Activated CD8-positive, alpha-beta T cell treated with anti-CD3 and anti-CD28 coated beads for 36 hours (primary cell): ENCODE data around the gene RNPS1. TPM values are rescaled to one million over a fixed set of nuclear protein-coding genes. Genes with fewer than 3 reads are reported as not detected.

ENCODE experiments used
- ATAC-seq: fragments of 200-7000 bp; cut with Tn5 transposase; one replicate; pipeline ENCODE4 v1.10.0; 2021; ENCODE audit warnings: mild to moderate bottlenecking, moderate library complexity
- CTCF ChIA-PET: fragments of 350-600 bp; sonication (Branson Sonifier 250); formaldehyde crosslinking; loops from one replicate; lab custom pipeline; 2021; ENCODE audit warnings: antibody characterized with exemption; lab: Charles Lee
- POLR2A ChIA-PET: fragments of 350-600 bp; sonication (Branson Sonifier 250); formaldehyde crosslinking; loops from one replicate; lab custom pipeline; 2021; ENCODE audit warnings: antibody characterized with exemption; lab: Charles Lee
- DNase-seq: peaks from one replicate; pipeline ENCODE4 v3.0.0-alpha.2; 2020
- H3K27ac Mint-ChIP-seq: one replicate; pipeline ENCODE4 v1.8.0; 2021; ENCODE audit warnings: mild to moderate bottlenecking, mixed read lengths
- H3K27me3 Mint-ChIP-seq: one replicate; pipeline ENCODE4 v1.8.0; 2021; ENCODE audit warnings: mixed read lengths
- H3K36me3 Mint-ChIP-seq: one replicate; pipeline ENCODE4 v1.8.0; 2021; ENCODE audit warnings: low read depth, mixed read lengths
- H3K4me1 Mint-ChIP-seq: one replicate; pipeline ENCODE4 v1.8.0; 2021; ENCODE audit warnings: low read depth, mixed read lengths
- H3K4me3 Mint-ChIP-seq: one replicate; pipeline ENCODE4 v1.8.0; 2021; ENCODE audit warnings: mild to moderate bottlenecking, moderate library complexity, mixed read lengths
- H3K9me3 Mint-ChIP-seq: one replicate; pipeline ENCODE4 v1.8.0; 2021; ENCODE audit warnings: mixed read lengths
- CTCF ChIP-seq: fragments of 200-600 bp; IDR thresholded peaks from one replicate; pipeline ENCODE4 v1.8.0; 2022; ENCODE audit warnings: antibody characterized with exemption, mild to moderate bottlenecking
- intact Hi-C: fragments of 100-400 bp; cut with micrococcal nuclease; formaldehyde crosslinking; loops from one replicate; pipeline ENCODE4 v1.10.0; 2022
- total RNA-seq, 2 experiments: library from RNA; stranded (reverse); gene quantifications; one replicate each; pipeline ENCODE4 v1.2.3, GENCODE V29; 2021

RNPS1 gene
- total RNA-seq, 2 experiments from 2014 or later = 334 to 358 TPM

DNA sequence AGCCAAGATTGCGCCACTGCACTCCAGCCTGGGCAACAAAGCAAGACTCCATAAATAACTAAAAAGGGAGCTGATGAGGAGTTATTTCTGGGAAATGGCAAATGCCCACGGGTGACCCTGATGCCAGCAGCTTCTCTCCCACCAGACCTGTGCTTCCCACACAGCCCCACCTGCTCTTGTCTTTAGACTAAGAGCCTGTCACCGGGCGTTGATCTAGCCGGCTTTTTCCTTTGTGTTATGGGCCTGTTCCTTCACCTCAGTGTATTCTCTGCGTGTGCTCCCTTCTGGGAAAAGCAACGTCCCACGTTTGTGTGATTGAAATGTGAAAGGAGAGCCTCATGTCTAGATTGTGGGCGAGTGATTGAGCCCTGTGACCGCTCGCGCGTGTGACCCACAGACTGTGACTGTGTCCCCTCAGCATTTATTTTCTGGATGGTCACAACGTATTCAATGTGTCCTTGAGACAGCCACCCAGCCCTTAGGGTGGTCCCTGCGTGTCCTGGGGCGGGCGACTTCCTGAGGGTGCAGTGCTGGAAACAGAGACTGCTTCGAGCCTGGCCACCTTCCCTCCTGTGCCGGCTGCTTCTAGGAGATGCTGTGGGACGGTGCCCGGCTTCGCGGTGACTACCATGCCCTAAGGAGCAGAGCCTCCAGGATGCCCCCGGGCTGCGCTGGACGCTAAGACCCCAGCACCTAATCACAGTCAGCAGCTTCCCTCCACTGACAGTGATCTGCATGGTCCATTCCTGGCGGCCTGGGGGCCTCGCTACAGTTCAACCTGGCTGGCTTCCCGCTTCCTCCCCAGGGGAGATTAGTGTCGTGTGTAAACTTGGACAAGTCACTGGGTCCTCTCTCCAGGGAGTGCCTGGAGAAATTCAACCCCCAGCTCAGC is 7.8 kb upstream of the RNPS1 start:
- POLR2A ChIA-PET = interaction anchor here (1.0 to 1.3 kb wide), 3 partner anchors 18 to 221 kb away, joined by 3 to 5 read pairs (median 3); no protein-coding TSS in a partner anchor
- H3K9me3 Mint-ChIP-seq = no peaks in the 10 kb centered on the region
- intact Hi-C loops = no loop called here
- no peaks in the 10 kb centered on the region for H3K4me1 Mint-ChIP-seq
- no peaks in the 10 kb centered on the region for H3K27me3 Mint-ChIP-seq
- CTCF ChIA-PET = no interaction called here
- ATAC-seq (no peak), DNase-seq (no peak)
- TF ChIP-seq CTCF = no peak
- no peaks in the 10 kb centered on the region for H3K36me3 Mint-ChIP-seq
- H3K4me3 Mint-ChIP-seq = no peak overlapping the region
- H3K27ac Mint-ChIP-seq = no peak overlapping the region

GRCh38 chr16:2273931-2274330 is 6.0 kb upstream of the RNPS1 start:
- DNase-seq (no peak), ATAC-seq (no peak)
- Mint-ChIP-seq H3K27me3 (no peaks in the 10 kb centered on the region), H3K4me3 (no peak overlapping the region), H3K9me3 (no peaks in the 10 kb centered on the region), H3K27ac (no peak overlapping the region), H3K4me1 (peaks cover 9% of the 10 kb centered on the region), H3K36me3 (no peaks in the 10 kb centered on the region)
- no peak for TF ChIP-seq CTCF
- CTCF ChIA-PET = no interaction called here
- intact Hi-C loops = no loop called here
- POLR2A ChIA-PET = no interaction called here

DNA sequence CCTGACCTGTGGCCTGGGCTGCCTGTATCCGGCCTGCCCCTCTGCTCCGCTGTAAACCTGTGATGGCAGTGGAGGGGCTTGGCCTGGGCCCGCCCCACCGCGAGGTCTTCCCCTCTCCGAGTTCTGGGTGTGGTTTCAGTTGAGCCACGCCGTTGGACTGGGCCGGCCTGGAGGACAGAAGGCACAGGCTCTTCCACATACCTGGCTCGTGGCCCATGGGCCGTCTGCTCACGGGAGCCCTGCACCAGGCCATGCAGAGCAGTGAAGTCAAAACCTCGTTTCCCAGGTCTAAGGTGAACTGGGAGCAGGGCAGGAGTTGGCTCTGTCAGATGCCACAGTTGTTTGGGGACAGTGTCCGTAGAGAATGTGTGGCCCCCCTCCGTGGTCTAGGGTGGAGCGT is 5.6 kb upstream of the RNPS1 start:
- no peak for TF ChIP-seq CTCF
- Mint-ChIP-seq H3K27ac (no peak overlapping the region), H3K9me3 (no peaks in the 10 kb centered on the region), H3K36me3 (no peaks in the 10 kb centered on the region), H3K27me3 (no peaks in the 10 kb centered on the region), H3K4me1 (peaks cover 11% of the 10 kb centered on the region), H3K4me3 (no peak overlapping the region)
- POLR2A ChIA-PET = no interaction called here
- DNase-seq (no peak), ATAC-seq (no peak)
- intact Hi-C loops = no loop called here
- CTCF ChIA-PET = no interaction called here

DNA sequence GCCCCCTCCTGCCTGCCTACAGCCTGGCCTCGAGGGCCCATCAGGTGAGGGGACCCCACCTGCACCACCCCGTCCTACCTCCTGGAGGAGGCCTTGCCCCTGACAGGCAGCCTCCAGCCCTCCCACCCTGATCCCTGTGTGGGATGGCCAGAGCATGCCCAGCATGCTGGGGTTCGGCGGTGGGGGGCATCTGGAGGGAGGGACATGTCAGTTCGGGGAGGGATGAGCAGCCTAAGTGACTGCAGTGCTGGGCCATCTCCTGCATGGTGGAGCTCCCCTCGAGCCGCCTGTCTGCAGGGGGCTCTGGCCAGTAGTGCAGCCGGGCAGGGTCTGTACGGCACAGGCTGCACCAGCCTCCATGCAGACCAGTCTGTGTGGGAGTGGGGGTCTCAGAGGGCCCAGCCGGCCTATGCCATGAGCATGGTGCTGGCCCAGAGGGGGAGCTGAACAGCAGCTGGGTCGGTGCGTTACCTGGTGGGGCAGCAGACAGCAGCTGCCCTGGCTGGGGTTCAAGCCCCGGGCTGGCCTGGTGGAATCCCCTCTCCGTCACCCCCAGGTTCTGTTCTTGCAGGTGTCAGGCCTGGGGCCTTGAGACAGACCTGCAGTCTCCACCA is 4.0 kb upstream of the RNPS1 start:
- POLR2A ChIA-PET = interaction anchor here (0.9 to 2.3 kb wide), 3 partner anchors 11 to 117 kb away, joined by 3 to 7 read pairs (median 6); partner anchors contain the start of genes BRICD5 and TRAF7
- no peak overlapping the region for H3K4me3 Mint-ChIP-seq
- CTCF ChIA-PET = interaction anchor here (0.9 kb wide), 1 partner anchor 20 kb away, joined by 3 read pairs; the partner anchor contains the start of gene ECI1
- H3K4me1 Mint-ChIP-seq = peaks cover 11% of the 10 kb centered on the region
- ATAC-seq (no peak), DNase-seq (no peak)
- no peaks in the 10 kb centered on the region for H3K9me3 Mint-ChIP-seq
- no peak overlapping the region for H3K27ac Mint-ChIP-seq
- H3K27me3 Mint-ChIP-seq = no peaks in the 10 kb centered on the region
- peaks cover 8% of the 10 kb centered on the region for H3K36me3 Mint-ChIP-seq
- intact Hi-C loops = no loop called here
- no peak for TF ChIP-seq CTCF
